NCI-H2227 (cell line): ENCODE data around the gene WAC.
A peak's percentile ranks its signal among the peaks of the same experiment; 100 is the strongest.
"Not testable (repeated sequence)": the region's sequence is repeated elsewhere in the genome, so short reads cannot be mapped to it uniquely, and the experiment has no call there.

Experiments used
- DNase-seq: peaks from one replicate; lab custom pipeline; 2025; ENCODE audit not compliant: unreplicated experiment; lab: John Stamatoyannopoulos, UW

Gene WAC

DNA sequence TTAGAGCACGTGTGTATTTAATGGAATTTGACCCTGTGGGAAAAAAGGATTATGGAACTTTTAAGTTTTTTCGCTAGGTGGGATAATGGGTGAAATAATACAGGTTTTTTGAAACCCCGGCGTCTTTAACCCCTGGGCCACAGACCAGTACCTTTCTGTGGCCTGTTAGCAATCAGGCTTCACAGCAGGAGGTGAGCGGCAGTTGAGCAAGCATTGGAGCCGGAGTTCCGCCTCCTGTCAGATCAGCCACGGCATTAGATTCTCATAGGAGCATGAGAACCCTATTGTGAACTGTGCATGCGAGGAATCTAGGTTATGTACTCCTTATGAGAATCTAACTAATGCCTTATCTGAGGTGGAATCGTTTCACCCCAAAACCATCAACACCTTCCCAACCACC, 28.6 kb downstream of the WAC start:
- peak; percentile 2 for DNase-seq

DNA sequence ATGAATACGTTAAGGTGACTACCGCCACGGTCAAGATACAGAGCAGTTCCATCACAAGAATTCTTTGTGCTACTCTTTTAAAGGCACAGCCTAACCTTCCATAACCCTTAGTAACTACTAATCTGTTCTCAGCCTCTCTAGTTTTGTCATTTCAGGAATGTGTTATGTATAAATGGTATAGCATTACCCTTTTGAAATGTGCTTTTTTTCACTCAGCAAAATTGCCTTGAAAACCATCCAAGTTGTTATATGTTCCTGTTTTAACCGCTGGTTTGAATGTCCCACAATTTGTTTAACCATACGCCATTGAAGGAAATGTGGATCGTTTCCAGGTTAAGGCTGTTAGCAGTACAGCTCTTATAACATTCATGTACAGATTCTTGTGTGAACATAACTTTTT, 32.0 kb downstream of the WAC start:
- DNase-seq, result no peak

DNA sequence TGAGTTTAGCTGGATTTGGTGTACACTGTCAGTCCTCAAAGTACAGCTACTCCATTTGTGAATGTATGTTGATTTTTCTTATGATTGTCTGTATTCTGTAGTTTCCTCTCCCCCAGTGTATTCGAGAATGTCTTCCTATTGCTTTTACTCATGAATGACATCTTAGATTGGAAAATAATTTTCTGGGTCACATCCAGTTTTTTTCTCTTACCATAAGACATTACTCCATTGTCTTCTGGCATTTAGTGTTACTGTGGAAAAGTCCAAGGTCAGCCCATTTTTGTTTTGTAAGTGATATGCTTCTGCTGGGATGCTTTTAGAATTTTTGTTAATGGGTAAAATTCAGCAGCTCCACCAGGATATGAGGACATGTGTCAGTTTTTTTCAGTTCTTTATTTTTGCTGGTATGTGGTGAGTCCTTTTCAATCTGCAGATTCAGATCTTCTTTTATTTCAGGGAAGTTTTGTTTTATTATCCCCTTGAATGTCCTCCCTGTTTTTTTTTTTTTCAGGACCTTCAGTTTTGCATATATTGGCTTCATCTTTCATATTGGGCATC, 33.6 kb downstream of the WAC start:
- no peak for DNase-seq

DNA sequence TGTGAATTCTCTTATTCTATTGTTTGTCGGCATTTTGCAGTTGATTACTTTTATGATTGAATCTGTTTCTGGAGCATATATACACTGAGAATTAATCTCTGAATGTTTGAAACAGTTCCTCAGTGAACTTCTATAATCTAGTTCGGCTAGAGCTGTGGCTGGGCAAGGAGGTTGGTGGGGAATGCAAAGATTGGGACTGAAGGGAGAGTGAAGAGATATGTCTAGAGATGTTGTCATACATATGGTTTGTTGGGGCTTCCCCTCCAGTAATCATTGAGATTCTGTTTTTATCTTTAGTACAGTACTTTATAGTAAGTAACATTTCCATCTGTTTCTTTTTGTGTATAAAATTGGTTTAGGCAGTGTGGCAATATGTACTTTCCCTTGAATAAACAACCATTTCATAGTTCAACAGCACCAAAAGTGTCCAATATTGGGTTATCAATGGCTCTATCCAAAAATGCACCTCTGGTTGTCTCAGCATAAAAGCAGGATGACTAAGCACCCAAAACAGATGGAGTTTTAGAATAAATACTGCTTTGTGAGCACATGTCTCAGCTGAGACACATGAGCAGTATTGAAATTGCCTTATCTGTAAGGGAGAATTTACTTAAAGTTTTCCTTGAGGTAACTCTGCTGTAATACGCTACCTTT, 36.7 kb downstream of the WAC start:
- DNase-seq, result no peak

DNA sequence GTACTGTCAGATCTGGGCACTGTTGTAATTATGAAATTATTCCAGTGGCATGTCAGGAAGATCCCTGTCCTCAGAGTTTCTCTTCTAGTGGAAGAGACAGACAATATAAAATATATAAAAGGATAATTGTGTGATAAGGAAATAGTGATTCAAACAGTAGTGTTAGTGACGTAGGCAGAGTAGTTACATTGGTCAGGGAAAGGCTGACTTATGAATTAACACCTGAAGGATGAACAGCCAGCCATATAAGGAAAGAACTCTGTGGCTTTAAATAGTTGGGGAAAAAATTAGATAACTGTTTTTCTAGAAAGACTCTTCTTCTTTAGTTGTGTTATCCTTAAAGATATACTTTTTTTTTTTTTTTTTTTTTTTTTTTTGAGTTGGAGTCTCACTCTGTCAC, 37.7 kb downstream of the WAC start:
- DNase-seq, result no peak

DNA sequence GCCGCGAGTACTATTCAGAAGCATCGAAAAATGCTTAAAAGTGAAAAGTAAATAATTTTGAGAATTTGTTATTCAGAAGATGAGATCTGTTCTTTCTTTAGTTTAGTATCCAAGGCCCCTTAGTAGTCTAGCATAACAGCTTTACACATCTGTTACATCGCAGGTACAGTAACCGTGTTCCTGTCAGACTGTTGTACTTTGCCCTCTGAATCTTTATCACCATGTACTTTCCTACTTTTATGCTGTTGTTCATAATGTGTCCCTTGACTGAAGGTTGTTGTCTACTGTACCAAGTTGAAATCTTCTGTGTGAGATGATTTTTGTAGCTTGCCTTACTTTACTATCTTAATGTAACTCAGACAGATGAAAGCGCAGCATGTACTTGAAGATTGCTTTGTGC, 38.3 kb downstream of the WAC start:
- no peak for DNase-seq

DNA sequence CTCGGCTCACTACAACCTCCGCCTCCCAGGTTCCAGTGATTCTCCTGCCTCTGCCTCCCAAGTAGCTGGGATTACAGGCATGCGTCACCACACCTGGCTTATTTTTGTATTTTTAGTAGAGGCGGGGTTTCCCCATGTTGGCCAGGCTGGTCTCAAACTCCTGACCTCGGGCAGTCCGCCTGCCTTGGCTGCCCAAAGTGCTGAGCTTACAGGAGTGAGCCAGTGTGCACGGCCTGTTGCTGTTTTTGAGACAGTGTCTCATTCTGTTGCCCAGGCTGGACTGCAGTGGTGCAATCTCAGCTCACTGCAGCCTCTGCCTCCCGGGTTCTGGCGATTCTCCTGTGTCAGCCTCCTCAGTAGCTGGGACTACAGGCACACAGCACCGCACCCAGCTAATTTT, 41.3 kb downstream of the WAC start:
- DNase-seq, result not testable (repeated sequence)

DNA sequence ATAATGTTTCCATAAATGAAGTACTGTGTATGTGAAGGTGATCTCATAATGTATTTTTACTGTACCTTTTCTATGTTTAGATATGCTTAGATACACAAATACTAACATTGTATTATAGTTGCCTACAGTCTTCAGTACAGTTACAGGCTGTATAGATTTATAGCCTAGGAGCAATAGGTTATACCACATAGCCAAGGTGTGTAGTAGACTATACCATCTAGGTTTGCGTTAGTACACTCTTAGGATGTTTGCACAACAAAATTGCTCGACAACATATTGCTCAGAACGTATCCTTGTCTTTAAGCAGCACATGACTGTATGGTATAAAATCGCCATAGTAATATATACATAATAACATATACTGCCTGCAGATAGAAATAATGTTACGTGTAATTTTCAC, 42.9 kb downstream of the WAC start:
- DNase-seq, result no peak

DNA sequence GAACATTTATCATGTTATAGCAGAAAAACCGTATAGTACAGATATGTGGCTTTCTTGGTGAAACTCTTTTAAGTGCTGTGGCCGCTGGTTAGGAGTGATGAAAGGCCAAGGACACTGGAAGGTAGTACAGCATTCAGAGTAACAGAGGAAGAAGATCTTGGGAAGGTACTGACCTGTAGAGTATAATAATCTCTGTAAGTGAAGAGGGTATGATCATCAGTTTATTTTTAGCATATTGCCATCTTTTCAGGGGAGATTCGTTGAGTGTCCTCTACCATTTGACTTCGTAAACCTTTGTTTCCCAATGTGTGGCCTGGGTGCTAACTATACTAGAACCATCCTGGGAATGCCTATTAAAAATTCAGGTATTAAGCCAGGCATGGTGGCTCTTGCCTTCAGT, 44.6 kb downstream of the WAC start:
- no peak for DNase-seq

DNA sequence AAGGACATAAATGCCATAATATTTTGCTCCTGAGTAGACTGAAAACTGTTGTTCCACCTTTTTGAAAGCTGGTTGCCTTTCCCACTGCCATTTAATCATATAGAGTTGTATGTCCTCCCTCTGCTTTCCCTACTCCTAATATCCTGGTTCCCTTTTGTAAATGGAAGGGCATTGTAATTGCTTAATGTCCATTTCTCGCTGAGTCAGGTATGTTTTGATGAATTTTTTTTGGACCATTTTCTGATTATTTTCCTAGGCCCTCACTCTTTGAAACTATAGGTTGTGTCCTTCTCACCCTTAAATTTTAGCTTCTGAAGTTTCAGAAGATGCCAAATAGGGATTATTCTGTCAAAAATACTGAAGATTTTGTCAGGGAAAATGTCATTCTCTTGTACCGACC, 45.5 kb downstream of the WAC start:
- DNase-seq, result no peak

DNA sequence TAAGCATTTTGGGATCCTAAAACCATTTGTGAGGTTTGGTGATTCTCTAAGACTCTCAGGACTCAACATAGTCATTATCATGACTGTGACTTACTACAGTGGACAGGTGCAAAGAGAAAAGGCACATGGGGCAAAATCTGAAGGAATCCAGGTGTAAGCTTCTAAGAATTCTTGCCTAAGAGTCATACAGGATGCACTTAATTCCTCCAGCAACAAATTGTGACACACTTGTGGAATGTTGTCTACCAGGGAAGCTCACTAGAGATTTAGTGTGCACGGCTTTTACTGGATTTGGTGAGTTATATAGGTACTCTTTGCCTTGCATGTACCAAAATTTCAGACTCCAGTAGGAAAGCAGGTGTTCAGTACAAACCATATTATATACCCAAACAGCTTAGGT, 47.9 kb downstream of the WAC start:
- no peak for DNase-seq

DNA sequence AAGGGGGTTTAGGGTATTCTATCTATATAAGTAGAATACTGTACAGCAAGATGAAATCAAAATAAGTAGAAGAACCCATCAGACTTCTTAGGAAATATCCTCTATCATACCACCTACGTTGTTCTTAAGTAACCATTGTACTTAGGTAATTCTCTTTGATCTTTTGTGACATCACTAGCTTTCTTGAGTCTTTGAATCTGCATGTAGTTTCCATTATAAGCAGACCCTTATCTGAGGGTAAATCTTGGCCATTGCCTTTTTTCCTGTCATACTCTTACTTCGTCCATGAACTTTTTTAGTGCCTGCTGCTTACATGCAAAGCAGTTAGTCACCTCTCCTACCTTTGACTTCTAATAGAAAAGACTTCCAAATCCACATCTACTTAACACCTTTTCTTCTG, 49.0 kb downstream of the WAC start:
- no peak for DNase-seq

DNA sequence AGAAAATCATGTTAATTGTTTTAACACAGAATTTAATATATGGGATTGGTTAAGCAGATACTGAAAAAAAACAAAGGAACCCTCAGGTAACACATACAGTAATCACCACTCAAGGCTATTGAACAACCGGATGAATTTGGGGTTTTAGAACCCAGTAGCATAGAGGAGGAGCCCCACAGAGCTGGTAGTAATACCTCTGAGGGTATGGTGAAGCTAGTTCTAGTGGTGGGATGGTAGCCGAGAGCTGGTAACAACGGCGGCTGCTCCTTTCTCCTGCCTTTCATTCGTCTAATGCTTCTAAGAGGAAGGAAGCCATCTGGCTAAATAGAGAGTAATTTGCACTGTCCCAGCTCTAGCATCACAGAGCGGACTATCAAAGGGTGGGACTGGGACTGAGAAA, 52.2 kb downstream of the WAC start:
- DNase-seq, result no peak

DNA sequence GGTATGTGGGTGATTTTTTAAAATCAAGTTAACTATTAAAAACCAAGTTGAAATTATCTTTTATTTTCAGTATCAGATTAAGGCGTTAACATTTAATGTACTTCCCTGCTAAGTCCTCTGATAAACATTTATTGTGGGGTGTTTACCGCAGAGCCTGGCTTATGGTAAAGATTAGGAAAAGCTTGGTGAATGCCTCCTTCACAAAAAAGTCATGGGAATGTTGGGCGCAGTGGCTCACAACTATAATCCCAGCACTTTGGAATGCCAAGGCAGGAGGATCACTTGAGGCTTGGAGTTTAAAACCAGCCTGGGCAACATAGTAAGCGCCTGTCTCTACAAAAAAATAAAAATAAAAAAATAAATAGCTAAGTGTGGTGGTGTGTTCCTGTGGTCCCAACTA, 53.3 kb downstream of the WAC start:
- no peak for DNase-seq

DNA sequence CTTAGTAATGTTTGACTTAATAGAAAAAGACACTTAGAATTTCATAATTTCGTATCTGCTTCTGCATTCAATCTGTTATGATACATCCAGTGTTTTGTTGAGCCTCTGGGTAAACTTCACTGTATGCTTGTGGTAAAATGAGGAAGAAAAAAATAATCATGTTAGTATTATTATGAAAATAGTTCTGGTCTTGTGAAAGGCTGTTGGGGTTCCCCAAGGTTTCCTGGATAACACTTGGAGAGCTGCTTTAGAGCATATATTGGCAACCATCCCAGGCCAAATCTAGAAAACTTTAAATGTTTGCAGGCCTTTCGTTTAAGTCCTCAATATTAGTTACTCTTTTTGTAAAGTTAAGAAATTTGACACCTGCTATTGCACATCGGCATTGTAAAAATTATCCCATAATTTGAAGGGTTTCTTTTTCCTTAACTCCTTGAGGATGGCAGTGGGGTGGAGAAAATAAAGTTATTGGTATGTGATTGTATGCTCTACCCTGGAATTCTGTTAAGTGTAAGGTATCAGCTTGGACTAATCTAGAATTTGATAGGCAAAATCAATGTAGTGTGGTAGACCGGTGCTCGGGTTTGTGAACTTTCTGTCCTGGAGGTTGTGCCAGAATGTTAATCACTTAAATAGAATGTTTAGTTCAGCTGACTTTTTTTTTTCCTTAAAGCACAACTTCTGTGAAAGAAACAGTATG, 54.5 kb downstream of the WAC start:
- DNase-seq, result no peak

DNA sequence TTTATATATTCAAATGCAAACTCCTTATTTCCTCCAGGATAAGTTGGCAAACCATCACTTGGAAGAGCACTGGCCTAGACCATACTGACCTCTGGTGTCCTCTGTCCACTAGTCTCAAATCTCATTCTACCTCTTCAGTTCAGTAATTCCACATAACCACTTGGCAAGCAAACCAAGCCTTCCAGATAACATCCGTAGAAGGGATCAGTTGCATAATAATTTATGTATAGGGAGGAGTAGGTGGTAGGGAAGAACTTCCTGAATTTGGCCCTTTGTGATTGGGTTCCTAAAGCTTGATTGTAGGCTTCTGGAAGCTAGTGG, 55.0 kb downstream of the WAC start:
- no peak for DNase-seq

DNA sequence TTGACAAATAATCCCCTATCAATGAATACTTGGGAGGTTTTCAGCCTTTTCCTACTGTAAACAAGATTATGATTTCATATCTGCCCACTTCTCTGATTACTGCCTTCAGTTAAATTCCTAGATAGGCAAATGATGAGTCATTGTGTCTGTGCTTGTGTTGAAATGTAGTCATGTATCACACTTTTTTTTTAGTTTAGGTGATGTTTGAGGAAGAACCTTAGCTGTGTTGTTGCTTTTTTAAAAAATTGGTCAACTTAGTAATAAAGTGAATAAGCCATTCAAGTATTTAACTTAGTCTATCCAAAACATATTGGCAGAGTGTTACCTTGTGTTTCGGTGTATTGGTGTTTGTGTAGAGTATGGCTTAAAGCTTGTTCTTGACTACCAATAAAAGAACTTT, 60.0 kb downstream of the WAC start:
- no peak for DNase-seq

DNA sequence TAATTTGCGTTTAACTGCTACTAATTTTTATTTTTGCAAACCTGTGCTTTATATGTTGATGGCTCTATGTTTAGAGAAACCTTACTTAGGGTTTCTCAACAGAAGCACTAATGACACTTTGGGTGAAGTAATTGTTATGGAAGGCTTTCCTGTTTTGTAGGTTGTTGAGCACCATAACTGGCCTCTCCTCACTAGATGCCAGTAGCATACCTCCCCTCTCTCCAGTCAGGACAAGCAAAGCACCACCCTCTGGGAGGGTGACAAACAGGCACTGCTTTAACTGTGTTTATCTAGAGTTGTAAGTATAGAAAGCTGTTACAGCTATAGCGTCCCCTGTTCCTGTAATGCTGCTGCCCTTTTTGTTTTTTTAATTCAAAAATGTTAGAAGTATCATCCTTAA, 60.9 kb downstream of the WAC start:
- no peak for DNase-seq

DNA sequence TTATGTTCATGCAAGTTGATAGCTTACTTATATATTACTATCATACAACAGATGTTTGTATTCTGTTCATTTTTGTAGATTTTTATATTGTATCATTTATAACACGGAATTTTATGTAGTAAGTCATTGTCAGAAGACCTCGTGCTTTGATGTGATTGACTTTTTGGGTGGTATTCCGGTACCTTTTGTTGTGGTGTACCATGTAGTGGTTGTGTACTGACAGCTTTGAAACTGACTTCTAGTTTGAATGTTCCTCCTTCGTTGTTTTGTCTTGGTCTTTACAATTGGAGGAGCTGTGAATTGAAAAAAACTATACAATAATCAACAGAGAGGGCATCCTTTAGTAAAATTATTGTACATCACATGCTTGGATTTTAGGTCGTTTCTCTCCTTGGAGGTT, 61.5 kb downstream of the WAC start:
- DNase-seq, result no peak

DNA sequence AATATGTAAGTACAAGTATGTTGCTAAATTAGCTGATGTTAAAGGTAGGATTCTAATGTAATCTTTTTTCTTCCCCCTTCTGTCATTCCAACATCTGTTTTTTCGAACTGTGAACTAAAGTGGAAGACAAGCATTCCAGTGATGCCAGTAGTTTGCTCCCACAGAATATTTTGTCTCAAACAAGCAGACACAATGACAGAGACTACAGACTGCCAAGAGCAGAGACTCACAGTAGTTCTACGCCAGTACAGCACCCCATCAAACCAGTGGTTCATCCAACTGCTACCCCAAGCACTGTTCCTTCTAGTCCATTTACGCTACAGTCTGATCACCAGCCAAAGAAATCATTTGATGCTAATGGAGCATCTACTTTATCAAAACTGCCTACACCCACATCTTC, 62.7 kb downstream of the WAC start:
- DNase-seq, result no peak

DNA sequence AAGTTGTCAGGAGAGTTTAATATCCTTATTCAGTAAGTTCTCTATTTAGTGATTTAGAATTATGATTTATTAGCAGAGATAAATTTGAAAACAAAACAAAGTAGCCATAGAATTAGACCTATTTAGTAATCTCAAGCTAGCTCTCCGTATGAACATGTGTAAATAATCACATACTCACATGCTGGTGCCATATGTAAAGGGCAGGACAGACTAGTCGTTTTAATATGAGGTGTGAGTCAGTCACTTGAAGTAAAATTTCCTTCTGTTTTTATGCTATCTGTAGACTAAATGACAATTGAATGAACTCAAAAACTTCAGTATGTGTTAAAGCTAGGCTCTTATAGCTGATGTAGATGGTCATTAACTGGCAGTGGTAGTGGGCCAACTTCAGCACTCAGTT, 67.1 kb downstream of the WAC start:
- no peak for DNase-seq

DNA sequence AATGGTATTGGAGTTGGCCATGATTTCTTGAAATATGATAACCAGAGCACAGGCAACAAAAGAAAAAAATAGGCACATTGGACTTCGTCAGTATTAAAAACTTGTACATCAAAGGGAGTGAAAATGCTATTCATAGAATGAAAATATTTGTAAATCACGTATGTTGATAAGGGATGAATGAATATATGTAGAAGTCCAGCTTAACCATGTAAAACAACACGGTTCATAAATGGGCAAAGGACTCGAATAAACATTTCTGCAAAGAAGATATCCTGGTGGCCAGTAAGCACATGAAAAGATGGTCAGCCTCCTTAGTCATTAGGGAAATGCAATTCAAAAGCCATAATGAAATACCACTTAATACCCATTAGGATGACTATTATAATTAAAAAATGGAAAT, 68.1 kb downstream of the WAC start:
- no peak for DNase-seq
